Measurements from ENCODE around the gene HVCN1.
A peak's percentile ranks its signal among the peaks of the same experiment; 100 is the strongest.

The HVCN1 gene

DNA sequence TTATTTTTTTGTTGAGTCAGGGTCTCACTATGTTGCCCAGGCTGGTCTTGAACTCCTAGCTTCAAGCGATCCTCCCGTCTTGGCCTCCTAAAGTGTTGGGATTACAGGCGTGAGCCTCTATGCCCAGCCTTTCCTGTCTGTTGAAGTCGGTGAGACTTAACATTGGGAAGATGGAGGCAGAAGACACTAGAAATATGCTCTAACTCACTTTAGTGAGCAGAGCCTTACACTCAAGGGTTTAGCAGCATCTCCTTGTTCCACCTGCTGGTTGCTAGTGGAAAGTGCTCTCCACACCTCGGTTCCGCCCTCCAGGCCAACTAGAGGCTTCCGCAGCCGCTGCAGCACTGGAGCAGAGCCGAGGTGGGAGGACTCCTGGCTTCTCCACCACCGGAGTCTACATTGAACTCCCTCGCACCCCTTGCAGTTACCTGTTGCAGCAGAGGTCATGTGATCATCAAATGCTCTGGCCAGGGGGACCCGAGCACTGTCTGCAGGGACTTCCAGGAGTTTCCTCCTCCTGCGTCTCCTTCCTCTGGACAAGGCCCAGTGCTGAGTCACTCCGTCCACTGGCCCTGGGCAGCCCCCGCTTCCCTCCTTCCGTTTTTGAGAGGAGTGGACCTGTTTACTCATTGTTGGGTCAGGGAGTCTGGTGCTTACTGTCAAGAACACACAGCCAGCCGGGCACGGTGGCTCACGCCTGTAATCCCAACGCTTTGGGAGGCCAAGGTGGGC, 9.4 kb upstream of the HVCN1 start:
- DNase-seq: peak; percentile 66

DNA sequence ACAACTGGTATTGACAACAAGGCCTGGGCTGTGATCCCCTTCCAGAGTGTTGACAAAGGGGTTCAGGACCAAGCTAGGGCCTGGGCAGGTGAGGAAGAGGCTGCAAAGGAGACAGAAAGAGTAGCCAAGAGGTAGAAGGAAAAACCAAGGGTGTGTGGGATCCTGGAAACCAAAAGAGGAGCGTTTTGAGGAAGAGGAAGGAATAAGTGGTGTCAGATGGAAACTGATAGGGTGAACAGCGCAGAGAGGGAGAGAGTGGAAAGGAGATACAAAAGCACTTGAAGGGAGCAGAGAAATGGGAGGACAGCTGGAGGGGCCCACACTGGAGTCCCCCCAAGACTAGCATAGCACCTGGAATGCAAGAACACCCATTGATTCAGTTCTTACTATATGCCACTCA, 8.3 kb upstream of the HVCN1 start:
- no peak for DNase-seq

DNA sequence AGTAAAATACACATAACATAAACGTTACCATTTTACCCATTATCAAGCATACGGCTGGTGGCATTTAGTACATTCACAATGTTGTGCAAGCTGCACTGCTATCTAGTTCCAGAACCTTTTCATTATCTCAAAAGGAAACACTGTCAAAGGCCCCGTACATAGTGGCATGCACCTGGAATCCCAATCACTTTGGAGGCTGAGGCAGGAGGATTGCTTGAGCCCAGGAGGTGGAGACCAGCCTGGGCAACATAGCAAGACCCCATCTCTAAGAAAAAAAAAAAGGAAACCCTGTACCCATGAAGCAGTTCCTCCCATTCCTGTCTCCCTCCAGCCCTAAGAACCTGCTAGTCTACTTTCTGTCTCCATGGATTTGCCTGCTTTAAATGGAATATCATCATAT, 7.4 kb upstream of the HVCN1 start:
- DNase-seq: no peak

DNA sequence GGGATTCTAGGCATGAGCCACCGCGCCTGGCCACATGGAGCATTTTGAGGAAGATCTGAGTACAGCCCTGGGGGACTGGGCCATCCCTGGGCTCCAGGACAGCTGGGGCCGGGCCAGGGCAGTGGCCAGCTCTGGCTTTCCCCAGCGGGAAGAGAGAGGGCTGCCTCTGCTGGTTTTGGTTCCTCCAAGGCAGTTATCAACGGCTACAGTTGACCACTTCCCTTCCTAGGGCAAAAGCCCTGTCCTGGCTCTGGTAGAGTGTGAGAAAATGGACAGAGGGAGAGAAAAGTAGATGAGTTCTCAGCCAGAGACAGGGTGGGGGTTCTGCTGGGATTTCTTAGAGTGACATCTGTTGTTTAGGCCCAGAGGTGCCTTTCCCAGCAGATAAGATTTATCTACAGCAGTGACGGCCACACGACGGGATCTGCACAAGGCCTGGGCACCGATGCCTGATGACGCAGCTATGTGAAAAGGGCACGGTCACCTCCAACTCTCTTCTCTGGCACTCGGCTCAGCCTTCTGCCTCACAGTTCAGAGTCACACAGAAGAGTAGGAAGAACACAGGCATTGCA, 5.5 kb upstream of the HVCN1 start:
- no peak for DNase-seq

DNA sequence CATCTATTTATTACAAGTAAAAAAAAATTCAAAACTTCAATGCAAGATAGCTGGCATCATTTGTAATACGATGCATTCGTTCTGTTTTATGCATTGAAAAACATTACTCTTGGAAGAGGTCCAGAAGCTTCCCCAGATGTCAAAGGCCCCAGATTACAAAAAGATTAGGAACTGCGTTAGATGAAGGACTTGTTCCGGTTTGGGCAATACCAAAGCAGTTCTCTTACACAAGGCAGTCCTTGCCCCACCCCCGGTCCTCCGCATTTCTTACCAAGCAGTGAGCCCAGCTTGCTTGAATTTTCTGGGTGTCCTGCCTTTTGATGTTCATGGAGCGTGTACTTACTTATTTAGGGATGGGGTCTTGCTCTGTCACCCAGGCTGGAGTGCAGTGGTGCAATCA, 4.8 kb upstream of the HVCN1 start:
- DNase-seq: no peak

DNA sequence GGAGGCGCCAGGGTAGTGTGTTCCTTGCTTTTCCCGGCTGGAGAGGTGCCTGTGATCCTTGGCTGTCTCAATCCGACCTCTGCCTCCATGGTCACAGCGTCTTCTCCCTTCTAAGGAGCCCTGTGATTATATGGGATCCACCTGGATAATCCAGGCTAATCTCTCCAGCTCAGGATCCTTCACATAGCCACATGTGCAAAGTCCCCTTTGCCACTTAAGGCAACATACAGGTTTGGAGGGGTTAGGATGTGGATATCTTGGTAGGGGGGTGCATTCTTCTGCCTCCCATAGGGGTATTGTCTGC, 1.2 kb upstream of the HVCN1 start:
- no peak for DNase-seq

DNA sequence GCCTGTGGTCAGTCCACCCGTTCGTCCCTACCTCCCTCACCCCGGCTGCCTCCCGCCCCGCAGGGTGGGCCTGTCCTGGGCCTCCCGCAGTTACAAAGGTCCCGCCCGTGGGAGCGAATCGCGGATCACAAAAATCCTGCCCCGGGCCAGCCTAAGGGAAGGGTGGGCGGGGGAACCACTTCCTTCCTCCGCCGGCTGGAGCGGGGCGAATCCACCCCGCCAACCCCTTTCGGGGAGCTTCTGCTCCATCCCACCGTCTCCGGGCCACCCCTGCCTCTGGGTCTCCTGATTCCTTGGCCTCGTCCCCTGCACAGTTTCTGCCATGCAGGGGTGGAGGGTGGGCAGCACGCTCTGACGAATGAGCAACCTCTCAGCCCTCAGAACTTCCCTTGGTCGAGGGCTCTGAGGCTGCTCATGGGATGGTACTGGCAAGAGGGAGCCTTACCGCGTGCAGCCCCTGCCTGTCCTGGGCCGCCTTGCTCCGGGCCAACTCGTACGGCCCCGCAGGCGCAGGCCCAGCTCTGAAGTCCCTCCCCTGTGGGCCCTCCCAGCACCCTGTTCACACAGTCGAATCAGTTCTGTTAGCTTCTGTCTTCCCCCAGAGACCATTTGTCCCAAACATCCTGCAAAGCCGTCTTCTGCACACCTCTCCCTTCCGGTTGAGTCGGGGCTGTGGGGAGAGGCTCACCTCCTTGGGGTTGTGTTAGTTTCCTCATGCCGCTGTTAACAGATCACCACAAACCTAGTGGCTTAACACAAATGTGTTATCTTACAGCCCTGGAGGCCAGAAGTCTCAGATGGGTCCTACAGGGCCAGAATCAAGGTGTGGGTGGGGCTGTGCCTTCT, 589 bp upstream of the HVCN1 start:
- DNase-seq: peak; percentile 35

DNA sequence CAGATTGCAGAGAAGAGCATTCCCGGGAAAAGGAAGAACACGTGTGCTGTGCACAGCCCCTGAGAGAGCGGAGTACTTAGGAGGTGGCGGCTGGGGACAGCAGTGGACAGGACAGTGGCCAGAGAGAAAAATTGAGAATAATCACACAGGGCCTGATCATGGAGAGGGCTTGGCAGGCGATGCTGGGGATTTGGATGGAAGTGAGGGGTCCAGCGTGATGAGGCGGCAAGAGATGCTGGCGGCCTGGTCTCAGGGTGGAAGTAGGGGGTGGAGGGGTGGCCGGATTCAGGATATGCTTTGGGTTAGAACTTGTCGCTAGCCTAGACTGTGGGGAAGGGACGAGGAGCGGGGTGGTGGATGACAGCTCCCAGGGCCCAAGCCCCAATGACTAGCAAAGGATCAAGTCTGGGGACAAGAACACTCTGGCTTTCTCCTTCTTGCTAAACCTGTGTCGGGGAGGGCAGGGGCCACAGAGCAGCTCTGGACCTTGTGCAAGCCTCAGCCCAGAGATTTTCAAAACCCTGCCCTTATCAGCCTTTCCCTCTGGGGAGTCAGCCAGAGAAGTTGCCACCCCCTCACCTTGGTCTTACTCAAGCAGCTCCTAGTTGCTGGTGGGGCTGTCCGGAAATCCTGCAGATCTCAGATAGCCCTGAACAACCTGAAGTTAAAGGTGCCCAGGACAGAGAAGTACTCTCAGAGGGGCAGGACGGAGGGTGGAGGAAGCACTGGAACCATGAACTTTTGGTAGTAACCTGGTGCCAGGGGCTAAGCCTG, 1.3 kb downstream of the HVCN1 start:
- no peak for DNase-seq

DNA sequence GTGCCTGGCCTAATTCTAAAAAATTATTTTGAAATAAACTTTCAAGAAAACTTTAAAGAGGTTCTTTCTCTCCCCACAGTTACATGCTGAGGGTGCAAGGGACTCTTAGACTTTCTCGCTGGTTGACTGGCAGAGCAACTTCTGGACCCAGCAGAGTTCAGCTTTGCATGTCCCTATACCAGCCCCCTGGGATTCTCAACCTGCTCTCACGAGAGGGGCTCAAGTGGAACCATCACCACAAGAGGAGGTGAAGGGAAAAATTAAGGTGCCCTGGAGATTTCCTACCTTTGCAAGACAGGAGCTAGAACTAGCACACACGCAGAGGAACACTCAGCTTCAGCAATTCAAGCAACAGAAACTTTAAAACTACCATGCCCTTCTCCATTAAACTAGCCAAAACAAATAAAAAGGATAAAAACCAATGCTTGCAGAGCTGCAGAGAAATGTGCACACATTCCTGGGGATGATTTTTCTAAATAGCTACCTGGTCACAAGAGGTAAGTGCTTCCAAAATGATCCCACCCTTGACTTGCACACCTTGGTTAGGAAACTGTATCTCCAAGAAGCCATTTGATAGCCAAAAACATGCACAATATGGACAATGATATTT, 2.5 kb downstream of the HVCN1 start:
- DNase-seq: no peak

DNA sequence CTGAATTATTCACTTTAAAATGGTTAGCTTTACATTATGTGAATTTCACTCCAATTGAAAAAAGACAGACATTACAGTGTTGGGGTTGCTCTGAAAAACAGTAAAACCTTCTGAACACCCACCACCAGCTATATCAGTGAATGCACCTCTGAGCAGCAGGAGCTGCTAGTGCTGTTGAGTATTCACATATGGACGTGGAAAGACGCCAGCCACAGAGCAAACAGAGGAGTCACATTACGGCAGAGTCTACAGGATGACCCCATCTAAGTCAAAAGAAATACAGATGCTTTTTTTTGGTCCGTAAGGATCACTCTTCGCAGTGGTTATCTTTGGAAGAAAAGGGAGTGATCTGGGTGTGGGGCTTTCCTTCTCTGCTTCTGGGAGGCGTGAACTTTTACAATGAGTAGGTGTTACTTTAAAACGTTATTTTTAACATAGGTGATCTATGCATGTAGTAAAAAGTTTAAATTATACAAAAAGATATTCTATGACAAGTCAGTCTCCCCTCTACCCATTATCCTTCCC, 4.5 kb downstream of the HVCN1 start:
- no peak for DNase-seq

DNA sequence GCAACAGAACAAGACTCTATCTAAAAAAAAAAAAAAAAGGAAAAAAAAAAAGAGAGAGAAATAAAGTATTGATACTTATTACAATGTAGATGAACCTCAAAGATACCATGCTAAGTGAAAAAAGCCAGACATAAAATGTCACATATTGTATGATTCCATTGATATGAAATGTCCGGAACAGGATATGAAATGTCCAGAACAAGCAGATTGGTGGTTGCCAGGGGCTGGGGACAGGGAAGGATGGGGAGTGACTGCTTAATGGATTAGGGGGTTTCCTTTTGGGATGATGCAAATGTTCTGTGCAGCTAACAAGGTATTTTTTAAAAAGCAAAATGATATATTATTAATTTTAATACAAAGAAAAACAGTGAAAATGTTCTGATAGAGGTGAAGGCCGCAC, 5.0 kb downstream of the HVCN1 start:
- no peak for DNase-seq

DNA sequence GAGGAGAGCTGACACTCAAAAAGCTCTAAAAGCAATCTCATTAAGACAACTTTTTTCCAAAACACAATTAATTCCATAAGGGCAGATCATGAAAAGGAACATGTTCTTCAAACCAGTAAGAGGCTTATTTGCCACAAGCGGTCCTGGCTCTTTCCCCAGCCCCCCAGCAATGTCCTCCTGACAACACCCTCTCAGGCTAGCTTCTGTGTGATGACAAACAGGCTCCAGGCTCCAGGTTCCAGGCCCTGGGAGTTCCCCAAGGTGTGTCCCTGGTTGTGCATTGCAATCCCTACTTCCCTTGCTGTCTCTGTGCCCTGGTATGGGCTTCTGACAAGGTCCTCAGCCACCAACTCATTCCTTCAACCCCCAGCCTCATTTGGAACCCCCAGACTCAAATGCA, 8.9 kb downstream of the HVCN1 start:
- no peak for DNase-seq

DNA sequence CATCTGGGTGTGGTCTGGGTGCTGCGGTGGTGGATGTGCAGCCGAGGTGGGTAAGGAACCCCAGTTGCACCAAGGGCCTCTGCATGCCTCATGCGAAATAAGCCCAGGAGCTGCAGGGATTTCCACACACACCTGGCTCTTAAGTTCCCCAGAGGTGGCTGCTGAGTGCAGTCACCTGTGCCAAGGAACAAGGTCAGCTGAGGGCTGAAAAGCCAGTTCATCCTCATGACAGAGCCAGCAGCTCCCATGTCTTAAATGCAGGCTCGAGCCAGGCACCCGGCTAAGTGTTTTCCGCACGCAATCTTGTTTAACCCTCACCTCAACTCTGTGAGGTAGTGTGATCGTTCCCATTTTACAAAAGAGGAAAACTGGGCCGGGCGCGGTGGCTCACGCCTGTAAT, 9.7 kb downstream of the HVCN1 start:
- DNase-seq: no peak

DNA sequence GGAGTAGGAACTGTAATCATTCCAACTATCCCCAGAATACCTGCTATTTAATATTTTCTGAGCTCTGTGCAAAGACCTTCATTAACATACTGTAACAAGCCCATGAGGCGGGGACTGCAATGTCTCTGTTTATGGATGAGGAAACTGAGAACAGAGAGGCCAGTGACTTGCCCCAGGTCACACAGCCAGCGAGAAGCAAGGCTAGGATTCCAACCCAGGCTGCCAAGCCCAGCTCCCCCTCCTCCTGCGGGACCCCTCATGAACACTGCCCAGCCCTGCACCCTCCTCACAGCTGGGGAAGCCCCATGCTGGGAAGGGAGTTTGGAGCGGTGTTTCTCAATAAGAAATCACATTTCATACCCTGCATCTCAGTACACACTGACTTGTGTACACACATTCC, 10.9 kb downstream of the HVCN1 start:
- DNase-seq: no peak

DNA sequence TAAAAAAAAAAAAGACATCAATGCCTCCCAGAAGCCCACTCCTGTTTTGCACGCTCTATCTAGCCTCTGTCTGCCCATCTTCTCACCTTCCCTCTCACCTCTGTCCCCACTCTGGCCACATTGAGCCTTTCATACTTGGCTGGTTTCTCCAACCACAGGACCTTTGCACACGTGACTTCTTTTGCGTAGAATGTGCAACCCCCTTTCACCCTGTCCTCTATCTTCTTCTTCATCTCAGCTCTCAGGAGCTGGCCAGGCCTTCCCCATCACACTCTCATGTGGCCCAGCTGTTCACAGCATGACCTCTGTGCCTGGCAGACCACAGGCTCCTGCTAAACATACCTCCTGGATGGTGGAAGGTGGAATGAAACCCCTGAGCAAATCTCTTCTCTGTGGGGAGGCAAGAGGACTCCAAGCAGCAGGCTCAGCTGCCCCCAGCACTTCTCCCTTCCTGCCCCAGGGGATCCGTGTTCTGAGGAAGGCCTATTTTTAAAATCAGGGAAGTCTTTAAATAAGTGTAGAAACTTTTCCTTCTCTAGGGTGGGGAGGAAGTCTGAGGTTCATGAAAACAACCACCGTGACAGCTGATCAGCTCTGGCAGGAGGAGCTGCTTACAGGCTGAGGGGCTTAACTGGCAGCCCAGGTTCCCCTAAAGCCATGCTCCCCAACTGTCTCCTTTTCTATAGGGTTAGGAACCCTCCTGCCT, 11.6 kb downstream of the HVCN1 start:
- no peak for DNase-seq

DNA sequence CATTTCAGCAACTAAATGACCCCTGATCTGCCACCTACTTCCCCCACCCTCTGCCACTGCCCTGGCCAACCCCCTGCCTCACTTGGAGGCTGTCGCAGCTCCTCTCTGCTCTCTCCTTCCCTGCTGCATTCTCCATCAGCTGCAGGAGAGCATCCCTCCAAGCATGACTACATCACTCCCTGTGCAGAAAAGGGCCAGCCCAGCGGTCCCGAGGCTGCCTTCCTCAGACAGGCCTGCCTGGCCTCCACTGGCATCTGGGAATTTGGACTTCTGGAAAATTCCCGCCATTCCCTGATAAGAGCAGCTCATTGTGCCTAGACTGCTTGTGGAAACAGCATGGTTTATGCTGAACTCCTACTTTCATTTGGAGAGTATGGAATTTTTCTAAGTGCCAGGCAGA, 12.7 kb downstream of the HVCN1 start:
- DNase-seq: no peak

DNA sequence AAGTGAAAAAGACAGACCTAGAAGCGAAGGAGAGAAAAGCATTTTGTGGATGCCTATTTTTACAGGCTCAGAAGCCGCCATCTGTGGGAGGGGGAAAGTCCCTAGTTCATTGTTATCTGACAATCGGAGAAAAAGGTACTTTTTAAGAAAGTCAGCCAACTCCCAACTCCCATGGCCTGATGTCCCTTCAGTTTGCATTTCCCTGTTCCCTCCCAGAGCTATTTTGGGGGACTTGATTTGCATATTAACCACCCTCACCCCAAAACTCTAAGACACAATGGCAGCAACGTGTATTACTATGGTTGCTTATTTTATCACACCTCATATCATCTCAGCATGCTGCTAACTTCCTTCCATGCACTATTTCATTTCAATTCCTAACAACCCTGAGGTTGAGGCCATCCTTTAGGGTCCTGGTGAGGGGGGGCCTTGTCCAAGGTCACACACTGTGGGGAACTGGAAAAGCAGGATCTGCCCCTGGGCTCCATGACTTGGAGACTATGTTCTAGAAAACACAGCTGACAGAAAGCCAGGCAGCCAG, 18.7 kb downstream of the HVCN1 start:
- DNase-seq: no peak

DNA sequence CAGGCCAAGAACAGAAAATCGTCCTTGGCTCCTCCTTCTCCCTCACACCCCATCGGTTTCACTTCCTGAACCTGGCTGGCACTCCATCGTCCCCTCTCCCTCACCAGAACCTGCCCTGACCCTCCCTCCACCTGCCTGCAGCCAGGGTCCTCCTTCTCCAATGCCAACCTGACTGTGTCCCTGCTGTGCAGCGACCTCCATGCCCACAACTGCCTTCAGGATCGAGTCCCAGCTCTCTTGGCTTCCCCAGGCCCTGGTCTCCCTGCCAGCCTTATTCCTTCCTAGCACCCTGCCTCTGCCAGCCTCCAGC, 19.8 kb downstream of the HVCN1 start:
- DNase-seq: no peak

DNA sequence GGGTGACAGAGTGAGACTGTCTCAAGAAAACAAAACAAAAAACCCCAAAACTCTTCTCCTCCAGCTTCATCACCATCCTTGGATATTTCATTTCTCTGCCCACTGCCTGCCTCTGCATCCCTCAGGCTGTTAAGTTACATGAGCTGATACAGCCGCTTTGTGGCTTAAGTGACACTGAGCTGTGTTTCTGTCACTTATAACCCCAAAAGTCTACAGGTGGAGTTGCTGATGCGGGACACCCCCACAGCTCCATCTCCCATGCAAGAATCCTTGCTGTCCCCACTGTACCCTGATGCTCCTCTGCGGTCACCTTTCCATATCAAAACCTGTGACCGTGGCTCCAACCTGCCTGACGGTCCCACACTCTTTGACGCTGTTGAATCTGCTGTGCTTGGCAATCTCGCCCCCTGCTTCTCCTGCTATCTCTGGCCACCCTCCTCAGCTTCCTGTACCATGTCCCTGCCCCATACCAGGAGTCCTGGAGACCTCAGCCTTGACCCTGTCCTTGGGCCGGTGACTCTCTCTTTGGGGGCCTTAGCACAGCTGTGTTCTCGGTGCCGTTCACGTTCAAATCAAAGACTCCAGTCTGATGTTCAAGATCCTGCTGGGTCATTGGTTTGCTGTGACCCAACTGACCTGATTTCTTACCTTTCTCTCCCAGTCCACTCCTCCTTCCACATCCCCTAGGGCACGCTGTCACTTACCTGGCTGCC, 20.3 kb downstream of the HVCN1 start:
- DNase-seq: no peak

DNA sequence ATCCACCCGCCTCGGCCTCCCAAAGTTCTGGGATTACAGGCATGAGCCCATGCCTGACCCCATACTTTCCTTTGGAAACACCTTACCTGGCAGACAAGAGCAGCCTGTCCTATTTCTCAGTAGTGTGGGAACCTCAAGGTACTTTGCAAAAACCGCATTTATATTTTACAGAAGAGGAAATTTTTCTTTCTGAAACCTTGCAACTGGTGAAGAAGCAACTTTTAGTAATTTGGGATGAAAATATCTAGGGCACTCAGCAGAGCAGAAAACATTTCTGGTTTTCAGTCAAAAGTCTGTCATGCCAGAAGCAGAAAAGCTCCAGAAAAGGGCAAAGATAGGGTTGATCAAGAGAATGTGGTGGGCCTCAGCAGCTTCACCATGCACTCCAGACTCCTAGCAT, 21.2 kb downstream of the HVCN1 start:
- DNase-seq: no peak

DNA sequence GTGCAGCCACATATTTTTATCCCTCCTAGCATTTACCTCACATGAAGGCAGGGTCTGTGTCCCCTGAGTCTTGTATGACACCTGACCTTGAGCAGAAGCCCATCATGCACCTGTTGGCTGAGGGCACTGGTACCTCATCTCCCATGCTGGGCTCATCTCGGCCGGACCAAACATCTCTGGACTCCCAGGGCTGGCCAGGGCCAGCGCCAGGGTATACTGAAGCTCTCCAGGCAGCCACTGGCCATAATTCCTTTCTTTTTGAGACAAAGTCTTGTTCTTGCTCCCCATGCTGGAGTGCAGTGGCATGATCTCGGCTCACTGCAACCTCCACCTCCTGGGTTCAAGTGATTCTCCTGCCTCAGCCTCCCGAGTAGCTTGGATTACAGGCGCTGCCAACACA, 22.0 kb downstream of the HVCN1 start:
- no peak for DNase-seq

All from fibroblast of skin of right biceps (primary cell).